T47D (cell line): ENCODE measurements around the gene PARP6.
A peak's percentile ranks its signal among the peaks of the same experiment; 100 is the strongest.
"Not testable (repeated sequence)": the region's sequence is repeated elsewhere in the genome, so short reads cannot be mapped to it uniquely, and the experiment has no call there.

ENCODE experiments used
- DNase-seq, 2 experiments: peaks; one replicate each; pipeline versions ENCODE4 v3.0.0 to v3.0.0-alpha.2; 2011 to 2012; ENCODE audit warnings: low read depth in 1 of 2, low spot score in 1 of 2
- JUND ChIP-seq: IDR thresholded peaks from 2 replicates; pipeline ENCODE4 v1.6.1; 2012; ENCODE audit warnings: low read depth
- in situ Hi-C: cut with HindIII; loops from 2 replicates; pipeline ENCODE4 v1.10.0; 2016; ENCODE audit warnings: low sequenced_read_pairs, low pct_unique_long_range_greater_than_20kb

PARP6 gene

DNA sequence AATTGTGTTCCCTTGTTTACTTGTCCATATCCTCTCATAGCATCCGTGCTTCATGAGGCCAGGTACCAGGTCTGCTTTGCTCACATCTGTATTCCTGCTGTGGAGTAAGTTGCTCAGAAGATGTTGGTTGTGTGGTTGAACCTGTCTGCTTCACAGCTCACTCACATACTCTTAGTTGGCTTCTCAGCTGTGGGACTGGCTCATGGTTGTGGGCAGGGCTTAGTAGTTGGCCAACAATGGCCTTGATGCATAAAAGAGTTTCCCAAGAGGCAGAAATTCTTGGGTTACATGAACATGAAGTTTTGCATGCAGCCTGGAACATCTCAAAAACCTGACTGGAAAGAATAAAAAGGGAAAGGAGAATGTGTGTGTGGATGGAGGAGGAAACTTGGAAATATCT is 30.6 kb upstream of the PARP6 start:
- TF ChIP-seq JUND = no peak
- in situ Hi-C loops = no loop called here
- no peak for DNase-seq

DNA sequence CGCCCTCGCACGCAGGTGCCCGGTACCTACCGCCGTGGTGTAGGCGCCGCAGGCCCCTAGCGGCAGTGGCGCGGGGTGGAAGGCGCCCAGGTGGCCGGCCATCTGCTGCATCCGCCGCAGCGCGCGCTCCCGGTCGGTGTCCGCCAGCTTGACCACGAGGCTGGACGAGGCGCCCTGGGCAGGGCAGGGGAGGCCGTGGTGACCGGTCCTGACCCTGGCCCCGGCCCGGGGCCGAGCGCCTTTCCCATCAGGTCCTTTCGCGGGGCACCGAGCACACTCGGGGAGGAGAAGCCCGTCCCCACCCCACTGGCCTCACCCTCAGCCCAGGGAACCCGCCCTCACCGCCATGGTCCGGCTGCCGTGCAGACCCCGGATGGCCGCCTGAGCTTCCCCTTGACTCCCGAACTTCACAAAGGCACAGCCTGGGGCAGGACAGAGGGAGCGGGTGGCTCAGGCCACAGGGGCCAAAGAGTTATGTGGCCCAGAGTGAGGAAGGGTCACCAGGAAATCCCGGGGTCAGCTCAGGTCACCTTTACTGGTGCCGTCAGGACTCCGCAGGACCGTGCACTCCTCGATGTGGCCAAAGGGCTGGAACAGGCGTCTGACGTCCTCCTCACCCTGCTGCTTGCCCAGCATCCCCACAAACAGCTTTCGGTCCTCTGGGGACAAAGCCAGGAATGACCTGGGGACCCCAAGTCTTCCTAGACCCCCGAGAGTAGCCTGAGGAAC is 17.4 kb upstream of the PARP6 start:
- in situ Hi-C loops = no loop called here
- TF ChIP-seq JUND = no peak
- no peak for DNase-seq

DNA sequence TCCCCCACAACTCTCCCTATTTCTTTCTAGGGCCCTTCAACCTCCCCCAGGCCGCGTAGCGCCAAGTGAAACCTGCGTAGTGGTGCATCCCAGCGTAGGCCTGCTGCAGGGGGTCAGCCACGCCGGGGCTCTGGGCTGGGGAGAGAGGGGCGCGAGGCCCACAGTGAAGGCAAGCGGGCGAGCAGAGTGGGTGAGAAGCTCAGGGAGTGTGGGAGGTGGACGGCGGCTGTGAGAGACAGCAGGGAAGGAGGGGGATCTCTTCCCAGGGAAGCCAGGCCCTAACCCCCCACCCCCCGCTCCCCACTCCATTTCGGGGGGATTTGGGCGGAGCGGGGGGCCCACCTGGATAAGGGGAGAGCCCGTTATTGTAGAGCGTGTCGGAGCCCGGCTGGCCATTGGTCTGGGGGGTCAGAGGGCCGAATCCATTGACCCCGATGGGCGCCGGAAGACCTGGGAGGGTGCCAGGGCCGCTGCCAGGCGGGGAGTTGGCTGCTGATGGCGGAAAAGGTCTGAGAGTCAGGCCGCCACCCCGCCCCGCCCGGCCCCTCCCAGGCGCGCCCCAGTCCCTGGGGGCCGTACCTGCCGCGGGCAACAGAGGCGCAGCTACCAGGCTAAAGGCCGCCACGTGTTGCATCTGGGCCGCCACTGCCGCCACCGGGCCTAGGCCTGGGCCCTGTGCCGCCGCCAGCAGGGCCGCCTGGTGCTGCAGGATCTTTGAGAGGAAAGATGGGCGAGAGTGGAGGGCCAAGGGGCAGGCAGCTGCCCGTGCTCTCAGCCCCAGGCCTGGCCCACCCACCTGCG is 16.6 kb upstream of the PARP6 start:
- TF ChIP-seq JUND = no peak
- in situ Hi-C loops = no loop called here
- no peak for DNase-seq

DNA sequence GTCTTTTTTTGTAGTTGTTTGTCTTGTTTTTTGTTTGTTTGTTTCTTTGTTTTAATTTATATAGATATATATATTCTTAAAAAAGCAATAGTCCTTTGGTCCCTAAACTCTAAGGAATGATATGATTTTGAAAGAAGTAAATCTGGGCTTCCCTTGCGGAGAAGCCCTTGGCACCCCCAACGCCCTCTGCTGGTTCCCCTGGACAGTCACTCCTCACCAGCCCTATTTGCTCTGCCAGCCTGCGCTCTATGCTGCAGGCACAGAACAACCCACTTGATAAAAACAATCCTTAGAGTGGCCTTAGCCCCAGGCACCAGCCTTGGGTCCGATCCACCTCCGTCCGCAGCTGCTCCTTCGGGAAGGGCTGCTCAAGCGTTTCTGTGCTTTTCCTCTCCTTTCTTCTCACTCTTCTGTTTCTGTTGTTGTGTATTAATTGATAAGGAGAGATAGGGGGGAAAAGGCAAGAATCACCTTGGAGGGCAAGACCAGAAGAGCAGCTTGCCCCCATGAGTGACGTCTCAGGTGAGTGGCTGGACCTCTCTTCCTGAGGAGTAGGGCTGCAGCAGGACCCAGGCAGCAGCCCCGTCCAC is 13.7 kb upstream of the PARP6 start:
- DNase-seq = peak; percentile 46 to 58
- no peak for TF ChIP-seq JUND
- in situ Hi-C loops = no loop called here

DNA sequence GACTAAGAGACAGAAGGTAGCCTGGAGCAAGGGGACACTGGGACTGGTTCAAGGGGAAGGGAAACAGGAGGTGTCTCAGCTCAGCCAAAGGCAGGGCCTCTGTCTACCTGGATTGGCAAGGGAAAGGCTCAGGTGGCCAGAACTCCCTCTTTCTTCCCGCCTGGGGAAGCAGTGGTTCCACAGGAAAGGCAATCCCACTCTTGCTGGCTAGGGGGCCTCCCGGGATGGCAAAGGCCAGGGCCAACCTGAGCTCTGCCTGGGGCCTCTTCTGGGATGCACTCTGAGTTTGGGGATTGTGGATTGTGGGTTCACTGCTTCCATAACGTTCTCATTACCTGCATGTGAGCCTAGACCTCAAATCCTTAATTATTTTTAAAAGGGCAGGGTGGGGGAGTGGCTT is 13.0 kb upstream of the PARP6 start:
- no peak for TF ChIP-seq JUND
- in situ Hi-C loops = no loop called here
- DNase-seq = no peak

DNA sequence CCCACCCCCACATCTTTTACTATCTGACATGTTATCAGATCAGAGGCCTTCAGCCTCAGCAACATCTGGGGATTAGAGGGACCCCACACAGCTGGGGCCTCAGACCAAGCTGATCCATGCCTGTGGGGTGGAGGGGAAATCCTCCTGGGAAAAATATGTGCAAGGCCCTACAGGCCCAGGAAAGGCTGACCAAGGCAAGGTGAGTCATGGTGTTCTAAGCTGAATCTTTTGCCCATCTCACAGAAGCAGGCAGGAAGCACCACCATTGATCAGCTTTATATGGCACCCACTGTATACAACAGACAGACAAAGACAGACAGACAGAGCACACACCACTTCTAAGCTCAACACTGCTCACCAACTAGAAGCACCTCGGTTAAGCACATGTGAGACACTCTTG is 12.4 kb upstream of the PARP6 start:
- TF ChIP-seq JUND = no peak
- in situ Hi-C loops = no loop called here
- no peak for DNase-seq

DNA sequence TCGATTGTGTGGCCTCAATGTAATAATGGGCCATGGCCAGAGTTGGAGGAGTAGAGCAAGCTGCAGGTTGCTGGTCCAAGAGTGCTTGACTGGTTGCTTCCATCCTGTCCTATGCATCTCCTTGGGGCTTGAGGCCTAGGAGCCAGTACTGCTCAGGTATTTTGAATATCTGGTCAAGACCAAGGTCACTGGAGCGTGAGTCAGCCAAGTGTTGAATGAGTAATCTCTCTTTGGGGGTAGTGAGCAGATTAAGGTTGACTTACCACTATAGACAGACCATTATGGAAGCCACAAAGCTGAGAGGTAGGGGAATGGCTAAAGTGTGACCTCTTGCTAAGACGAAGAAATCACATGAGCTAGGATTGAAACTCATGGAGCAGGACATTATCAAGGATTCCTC is 9.4 kb upstream of the PARP6 start:
- in situ Hi-C loops = no loop called here
- DNase-seq = no peak
- no peak for TF ChIP-seq JUND

DNA sequence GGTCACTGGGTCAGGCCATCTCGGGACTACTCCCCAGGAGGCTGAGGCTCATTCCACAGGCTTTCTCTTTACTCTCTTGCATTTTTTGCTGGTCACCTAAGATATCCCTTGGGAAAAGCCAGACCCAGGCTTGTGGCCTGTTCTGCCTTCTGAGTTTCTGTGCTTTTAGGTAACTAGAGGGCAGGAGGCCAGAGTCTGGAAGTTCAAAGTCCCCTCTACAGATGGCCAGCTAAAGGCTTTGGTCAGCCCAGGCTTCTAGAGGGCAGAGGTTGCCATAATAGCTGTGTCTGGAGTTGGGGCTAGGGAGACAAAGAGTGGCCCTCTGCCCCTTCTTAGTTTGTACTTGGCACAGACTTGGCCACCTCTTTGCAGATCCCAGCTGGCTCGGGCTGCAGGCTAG is 8.4 kb upstream of the PARP6 start:
- TF ChIP-seq JUND = no peak
- in situ Hi-C loops = no loop called here
- no peak for DNase-seq

DNA sequence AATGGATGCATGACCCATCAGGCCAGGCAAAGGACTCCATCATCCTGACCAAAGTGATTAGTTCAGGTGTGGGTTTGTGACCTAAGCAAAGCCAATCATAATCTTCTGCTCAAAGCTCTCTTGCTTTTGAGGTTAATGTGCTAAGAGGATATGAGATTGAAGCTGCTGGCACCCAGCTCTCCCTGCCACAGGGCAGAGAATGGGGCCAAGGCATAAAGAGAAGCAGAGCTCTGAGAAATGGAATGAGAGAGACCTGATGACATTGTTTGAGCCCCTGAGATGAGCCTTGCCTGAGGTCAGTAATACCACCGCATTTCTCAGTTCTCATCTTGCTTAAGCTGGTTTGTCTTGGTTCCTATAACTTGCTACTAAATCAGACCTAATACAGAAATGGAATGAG is 6.4 kb upstream of the PARP6 start:
- in situ Hi-C loops = no loop called here
- no peak for TF ChIP-seq JUND
- no peak for DNase-seq

DNA sequence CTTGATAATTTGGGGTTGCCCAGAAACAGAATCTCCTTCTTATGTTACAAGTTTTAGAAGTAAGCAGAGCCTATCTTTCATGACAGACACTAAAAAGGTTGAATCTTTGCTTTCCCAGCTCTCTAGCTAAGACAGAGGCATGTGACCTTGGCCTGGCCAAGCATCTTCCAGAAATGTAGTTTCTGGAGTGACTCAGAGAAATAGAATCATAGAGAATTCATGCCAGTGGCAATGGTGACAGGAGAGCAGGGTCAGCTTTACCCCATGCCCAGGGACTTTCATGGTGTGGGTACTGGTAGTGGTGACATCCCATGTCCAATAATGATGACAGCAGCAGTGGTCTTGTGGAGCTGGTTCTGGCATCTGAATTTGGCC is 4.0 kb upstream of the PARP6 start:
- no peak for TF ChIP-seq JUND
- no peak for DNase-seq
- in situ Hi-C loops = no loop called here

DNA sequence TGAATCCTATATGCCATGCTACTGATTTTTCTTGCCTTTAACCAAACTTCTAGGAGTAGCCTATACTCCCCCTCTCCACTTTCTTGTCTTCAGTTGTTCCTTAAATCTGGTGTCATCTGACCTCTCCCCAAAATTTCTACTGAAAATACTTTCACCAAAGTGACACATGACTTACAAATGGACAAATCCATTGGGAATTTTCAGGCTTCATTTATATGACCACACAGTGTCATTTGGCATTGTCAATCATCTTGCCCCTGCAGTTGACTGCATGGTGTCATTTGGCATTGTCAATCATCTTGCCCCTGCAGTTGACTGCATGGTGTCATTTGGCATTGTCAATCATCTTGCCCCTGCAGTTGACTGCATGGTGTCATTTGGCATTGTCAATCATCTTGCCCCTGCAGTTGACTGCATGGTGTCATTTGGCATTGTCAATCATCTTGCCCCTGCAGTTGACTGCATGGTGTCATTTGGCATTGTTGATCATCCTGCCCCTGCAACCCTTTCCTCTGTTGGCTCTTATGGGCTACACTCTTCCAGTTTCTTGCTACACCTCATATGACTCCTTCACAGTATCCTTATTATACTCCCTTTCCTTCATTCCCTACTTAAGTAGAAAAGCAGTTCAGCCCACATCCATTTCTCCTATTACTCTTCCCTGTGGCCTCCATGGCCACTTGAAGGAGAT is 3.4 kb upstream of the PARP6 start:
- DNase-seq, in situ Hi-C loops: not testable (repeated sequence)

DNA sequence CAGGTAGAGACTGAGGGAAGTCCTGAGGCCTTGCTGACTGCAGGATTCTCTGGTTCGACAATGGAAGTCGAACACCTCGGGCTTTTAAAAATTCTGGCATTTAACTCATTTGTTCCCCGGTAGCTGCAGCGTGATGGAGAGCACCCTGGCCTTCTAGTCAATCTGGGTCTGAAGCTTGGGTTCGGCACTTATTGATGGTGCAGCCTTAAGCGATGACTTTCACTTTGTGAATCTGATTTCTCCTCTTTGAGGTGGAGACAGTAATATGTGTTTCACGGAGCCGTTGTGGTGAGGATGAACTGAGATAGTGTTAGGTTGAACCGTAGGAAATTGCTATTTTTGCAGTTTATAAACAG is 621 bp upstream of the PARP6 start:
- in situ Hi-C loops = no loop called here
- no peak for DNase-seq
- TF ChIP-seq JUND = no peak

DNA sequence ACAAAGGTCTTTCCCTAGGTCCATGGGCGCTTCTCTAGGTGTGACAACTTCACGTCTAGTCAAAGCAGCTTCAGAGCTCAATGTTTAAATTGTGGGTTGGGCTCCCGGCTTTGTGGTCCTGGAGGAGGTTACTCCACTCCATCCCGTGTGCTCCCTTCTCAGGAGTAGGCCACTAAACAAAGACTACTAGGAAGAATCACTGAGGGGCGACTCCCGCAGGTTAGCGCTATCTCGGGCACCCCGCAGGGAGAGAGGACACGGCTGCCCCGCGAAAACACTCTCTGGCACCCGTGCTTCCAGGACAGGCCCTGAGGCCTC is 500 bp downstream of the PARP6 start:
- in situ Hi-C loops = no loop called here
- TF ChIP-seq JUND = no peak
- peak in 1 of 2 experiments; percentile 24 for DNase-seq
